Keratinocyte (primary cell): Measurements from ENCODE around the gene GAREM1. TPM values are rescaled to one million over a fixed set of nuclear protein-coding genes. Genes with fewer than 3 reads are reported as not detected.

Experiments used
- DNase-seq: peaks from one replicate; pipeline ENCODE4 v3.0.0-alpha.2; 2011; ENCODE audit warnings: low read depth, missing footprints, low spot score
- FAIRE-seq: peaks from 2 replicates; lab custom pipeline; 2011; peaks lifted over from hg19 to GRCh38; lab: Jason Lieb, UNC
- H2AFZ ChIP-seq: 2 replicates; pipeline ENCODE4 v1.6.0; 2012; ENCODE audit warnings: low read length, control low read depth, inconsistent platforms; ENCODE audit not compliant: control insufficient read depth
- H3K27ac ChIP-seq: 2 replicates; pipeline ENCODE4 v1.5.1; 2011; ENCODE audit warnings: low read length; ENCODE audit not compliant: control insufficient read depth, insufficient read depth
- H3K27me3 ChIP-seq: 3 replicates; pipeline ENCODE4 v1.6.0; 2011; ENCODE audit warnings: low read length; ENCODE audit not compliant: control insufficient read depth, insufficient read depth; ENCODE audit errors: extremely low read depth
- H3K36me3 ChIP-seq, 2 experiments: 2 replicates in 1 of 2; 3 replicates in 1 of 2; pipeline ENCODE4 v1.5.1; 2011; ENCODE audit warnings: low read length in 2 of 2, mild to moderate bottlenecking in 1 of 2; ENCODE audit not compliant: control insufficient read depth in 2 of 2, insufficient read depth in 2 of 2; ENCODE audit errors: extremely low read depth in 1 of 2
- H3K4me1 ChIP-seq: 3 replicates; pipeline ENCODE4 v1.5.1; 2011; ENCODE audit warnings: low read length; ENCODE audit not compliant: control insufficient read depth, insufficient read depth; ENCODE audit errors: extremely low read depth
- H3K4me2 ChIP-seq: 3 replicates; pipeline ENCODE4 v1.6.0; 2011; ENCODE audit warnings: low read depth, low read length; ENCODE audit not compliant: control insufficient read depth, insufficient read depth; ENCODE audit errors: extremely low read depth
- H3K4me3 ChIP-seq, 3 experiments: fragments of 200-600 bp in 1 of 3; sonication (generic) in 1 of 3; 2 replicates in 2 of 3; 3 replicates in 1 of 3; pipeline ENCODE4 v1.5.1; 2011 to 2016; ENCODE audit warnings: low read length in 3 of 3, mild to moderate bottlenecking in 3 of 3, control low read depth in 2 of 3, inconsistent platforms in 1 of 3, low read depth in 1 of 3, mixed read lengths in 1 of 3, mixed run types in 1 of 3, moderate library complexity in 1 of 3; ENCODE audit not compliant: control insufficient read depth in 2 of 3, insufficient read depth in 2 of 3; ENCODE audit errors: extremely low read depth in 1 of 3
- H3K79me2 ChIP-seq: 2 replicates; pipeline ENCODE4 v1.6.0; 2012; ENCODE audit warnings: low read length; ENCODE audit not compliant: control insufficient read depth, insufficient read depth
- H3K9ac ChIP-seq: 3 replicates; pipeline ENCODE4 v1.6.0; 2011; ENCODE audit warnings: low read length; ENCODE audit not compliant: control insufficient read depth, insufficient read depth; ENCODE audit errors: extremely low read depth
- H3K9me1 ChIP-seq: 3 replicates; pipeline ENCODE4 v1.6.0; 2011; ENCODE audit warnings: low read length; ENCODE audit not compliant: control insufficient read depth, insufficient read depth; ENCODE audit errors: extremely low read depth
- H3K9me3 ChIP-seq: 2 replicates; pipeline ENCODE4 v1.5.1; 2012; ENCODE audit warnings: low read depth, low read length; ENCODE audit not compliant: control insufficient read depth
- H4K20me1 ChIP-seq: 3 replicates; pipeline ENCODE4 v1.6.0; 2011; ENCODE audit warnings: low read length; ENCODE audit not compliant: control insufficient read depth, insufficient read depth; ENCODE audit errors: extremely low read depth
- EZH2 ChIP-seq: IDR thresholded peaks from one replicate; pipeline ENCODE4 v1.6.1; 2012; ENCODE audit warnings: inconsistent platforms, mild to moderate bottlenecking, low read length, moderate library complexity
- dilution Hi-C: fragments of 300-500 bp; cut with MboI; formaldehyde crosslinking; loops from one replicate; pipeline ENCODE4 v1.7.0; 2020; ENCODE audit warnings: low sequenced_read_pairs; ENCODE audit not compliant: extremely low pct_ligation_motif_present
- polyA plus RNA-seq, 5 experiments: library from polyadenylated mRNA; depleted of rRNA in 3 of 5; stranded (reverse) in 3 of 5; stranded (forward) in 1 of 5; unstranded in 1 of 5; fragments of >200 nt; gene quantifications; 1 replicate in 1 of 5; 2 replicates in 3 of 5; 3 replicates in 1 of 5; pipeline versions ENCODE4 v1.2.1 to v1.2.3, GENCODE V29; 2011 to 2012; ENCODE audit warnings: missing spikeins in 2 of 5, low read depth in 1 of 5, low replicate concordance in 1 of 5
- TF ChIP-seq, protein P1 (sequence below), 3 experiments: IDR thresholded peaks in 1 of 3; conservative IDR thresholded peaks in 1 of 3; optimal IDR thresholded peaks in 1 of 3; 2 replicates in 2 of 3; 3 replicates in 1 of 3; pipeline versions ENCODE3 to v1.5.1; 2011; ENCODE audit warnings: low read length in 3 of 3, mild to moderate bottlenecking in 3 of 3, moderate library complexity in 2 of 3, control low read depth in 1 of 3, inconsistent platforms in 1 of 3; ENCODE audit not compliant: insufficient read depth in 2 of 3; ENCODE audit errors: extremely low read depth in 1 of 3

GAREM1 gene
- polyA plus RNA-seq, 1 donor (not counting 4 experiments of a cell fraction or from before 2014, with no cell fraction given) = 3.8 TPM

DNA sequence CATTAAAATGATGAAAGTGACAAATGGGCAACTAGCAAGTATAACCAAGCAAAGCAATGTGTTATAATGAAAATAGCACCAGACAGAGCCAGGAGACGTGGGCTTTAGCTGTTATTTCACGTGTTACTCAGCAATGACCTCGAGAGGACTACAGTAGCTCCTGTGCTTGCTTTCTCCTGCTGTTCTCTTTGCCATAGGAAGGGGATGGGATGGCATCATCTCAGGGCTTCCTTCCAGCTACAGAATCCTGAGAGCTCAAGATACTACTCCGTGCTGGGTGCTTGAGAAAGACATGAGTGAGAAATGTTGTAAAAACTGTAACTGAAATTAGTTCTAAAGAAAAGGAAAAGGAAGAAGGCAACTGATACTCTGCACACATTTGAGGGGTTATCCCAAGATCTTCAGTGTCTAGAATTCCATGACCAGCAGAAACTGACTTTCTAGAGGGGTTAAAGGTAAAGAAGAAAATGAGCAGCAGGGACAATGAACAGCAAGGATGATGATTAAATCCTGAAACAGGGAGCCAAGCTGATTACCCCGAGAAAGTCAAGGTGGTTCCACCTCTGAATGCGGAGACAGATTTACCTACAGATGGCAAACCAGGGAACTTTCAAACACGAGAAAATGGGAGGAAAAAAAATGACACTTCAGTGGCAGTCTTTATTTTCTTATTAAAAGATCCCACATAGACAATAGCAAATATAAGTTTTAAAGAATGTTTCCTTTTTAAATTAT lies 33.4 kb downstream of the GAREM1 start:
- Histone ChIP-seq H3K9me1 (no peaks in the 10 kb centered on the region), H3K27ac (no peak overlapping the region), H3K36me3 (no peaks in the 10 kb centered on the region), H3K79me2 (no peaks in the 10 kb centered on the region), H3K9ac (no peak overlapping the region), H3K4me3 (no peak overlapping the region), H3K27me3 (no peaks in the 10 kb centered on the region), H2AFZ (no peak overlapping the region), H3K9me3 (no peaks in the 10 kb centered on the region), H3K4me2 (no peak overlapping the region), H3K4me1 (no peaks in the 10 kb centered on the region), H4K20me1 (no peaks in the 10 kb centered on the region)
- DNase-seq = no peak
- TF ChIP-seq EZH2 = no peak
- TF ChIP-seq, protein P1, sequence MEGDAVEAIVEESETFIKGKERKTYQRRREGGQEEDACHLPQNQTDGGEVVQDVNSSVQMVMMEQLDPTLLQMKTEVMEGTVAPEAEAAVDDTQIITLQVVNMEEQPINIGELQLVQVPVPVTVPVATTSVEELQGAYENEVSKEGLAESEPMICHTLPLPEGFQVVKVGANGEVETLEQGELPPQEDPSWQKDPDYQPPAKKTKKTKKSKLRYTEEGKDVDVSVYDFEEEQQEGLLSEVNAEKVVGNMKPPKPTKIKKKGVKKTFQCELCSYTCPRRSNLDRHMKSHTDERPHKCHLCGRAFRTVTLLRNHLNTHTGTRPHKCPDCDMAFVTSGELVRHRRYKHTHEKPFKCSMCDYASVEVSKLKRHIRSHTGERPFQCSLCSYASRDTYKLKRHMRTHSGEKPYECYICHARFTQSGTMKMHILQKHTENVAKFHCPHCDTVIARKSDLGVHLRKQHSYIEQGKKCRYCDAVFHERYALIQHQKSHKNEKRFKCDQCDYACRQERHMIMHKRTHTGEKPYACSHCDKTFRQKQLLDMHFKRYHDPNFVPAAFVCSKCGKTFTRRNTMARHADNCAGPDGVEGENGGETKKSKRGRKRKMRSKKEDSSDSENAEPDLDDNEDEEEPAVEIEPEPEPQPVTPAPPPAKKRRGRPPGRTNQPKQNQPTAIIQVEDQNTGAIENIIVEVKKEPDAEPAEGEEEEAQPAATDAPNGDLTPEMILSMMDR (optimal IDR thresholded peaks at IDR 0.05 in 1 of 3, IDR thresholded peaks at IDR 0.05 in 1 of 3, conservative IDR thresholded peaks at IDR 0.05 in 1 of 3; ENCODE audit: extremely low read depth in 1 of 3, insufficient read depth in 2 of 3, low read length in 3 of 3) = no peak
- dilution Hi-C loops = no loop called here
- no peak for FAIRE-seq

DNA sequence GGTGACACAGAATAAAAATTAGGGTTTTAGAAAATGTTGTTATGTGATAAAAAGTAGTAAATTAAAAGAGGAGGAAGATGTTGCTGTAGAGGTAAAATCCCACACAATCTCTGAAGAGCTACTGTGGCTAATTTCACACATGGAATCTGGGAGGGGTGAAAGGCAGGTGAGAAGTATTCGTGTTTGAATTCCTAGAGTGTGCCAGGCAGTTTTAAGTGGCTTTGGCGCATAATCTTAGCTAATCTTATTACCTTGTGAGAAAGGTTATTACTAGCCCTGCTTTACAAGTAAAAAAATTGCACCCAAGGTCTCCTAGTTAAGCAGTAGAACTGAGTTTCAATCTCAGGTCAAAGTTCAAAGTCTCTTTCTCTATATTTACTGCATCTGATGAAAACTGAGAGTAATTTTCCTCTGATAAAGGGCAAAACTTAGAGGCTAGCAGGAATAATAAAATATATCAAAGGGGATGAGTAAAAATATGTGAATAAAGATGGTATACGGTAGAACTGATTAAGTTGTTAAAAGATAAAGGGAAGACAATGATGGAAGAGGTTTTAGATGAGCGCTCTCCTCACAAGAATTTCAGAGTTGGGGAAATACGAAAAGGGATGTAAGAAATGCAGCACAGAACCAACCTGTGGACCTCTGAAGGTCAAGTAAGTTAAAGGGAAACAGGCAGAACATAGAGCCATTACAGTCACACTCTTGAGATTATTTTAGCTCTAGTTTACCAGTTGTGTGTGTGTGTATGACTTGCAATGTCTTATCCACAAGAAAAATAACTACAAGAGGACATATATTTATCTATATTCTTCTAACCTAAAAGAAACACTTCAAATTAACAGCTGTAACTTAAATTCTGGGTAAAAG lies 34.8 kb downstream of the GAREM1 start:
- Histone ChIP-seq H3K4me2 (no peak overlapping the region), H3K27ac (no peak overlapping the region), H3K9me1 (no peaks in the 10 kb centered on the region), H3K27me3 (no peaks in the 10 kb centered on the region), H3K9me3 (no peaks in the 10 kb centered on the region), H3K9ac (no peak overlapping the region), H2AFZ (no peak overlapping the region), H3K4me3 (no peak overlapping the region), H3K36me3 (no peaks in the 10 kb centered on the region), H4K20me1 (no peaks in the 10 kb centered on the region), H3K79me2 (no peaks in the 10 kb centered on the region), H3K4me1 (no peaks in the 10 kb centered on the region)
- TF ChIP-seq EZH2 = no peak
- TF ChIP-seq, protein P1 (optimal IDR thresholded peaks at IDR 0.05 in 1 of 3, IDR thresholded peaks at IDR 0.05 in 1 of 3, conservative IDR thresholded peaks at IDR 0.05 in 1 of 3; ENCODE audit: extremely low read depth in 1 of 3, insufficient read depth in 2 of 3, low read length in 3 of 3) = no peak
- DNase-seq = no peak
- dilution Hi-C loops = no loop called here
- FAIRE-seq = no peak
